ENCODE measurements around the gene DND1. TPM values are rescaled to one million over a fixed set of nuclear protein-coding genes. Genes with fewer than 3 reads are reported as not detected.
"Not testable (repeated sequence)": the region's sequence is repeated elsewhere in the genome, so short reads cannot be mapped to it uniquely, and the experiment has no call there.

Gene DND1
- polyA plus RNA-seq, 1 donor (not counting 4 experiments of a cell fraction or from before 2014, with no cell fraction given), result 0.22 TPM

GRCh38 chr5:140664359-140665119 lies 8.8 kb downstream of the DND1 start, which contains the start of gene WDR55:
Gene WDR55 (plus strand): TSS chr5:140664904. CDS start chr5:140664913, 9 bp downstream.
- peak within 1 kb of the TSS; percentile 84 for H3K9ac ChIP-seq (ENCODE audit: control insufficient read depth, extremely low read depth, insufficient read depth, low read length)
- peaks cover 25 to 36% of the 10 kb centered on the region in 2 experiments for H3K36me3 ChIP-seq (ENCODE audit: control insufficient read depth in 2 of 2, extremely low read depth in 1 of 2, insufficient read depth in 2 of 2, low read length in 2 of 2)
- peak within 1 kb of the TSS; percentile 100 for H2AFZ ChIP-seq (ENCODE audit: control insufficient read depth, low read length)
- H3K4me3 ChIP-seq (ENCODE audit: control insufficient read depth in 2 of 3, extremely low read depth in 1 of 3, insufficient read depth in 2 of 3, low read depth in 1 of 3, low read length in 3 of 3), result peak within 1 kb of the TSS; percentile 84 to 99 (median 88)
- no peaks in the 10 kb centered on the region for H3K27me3 ChIP-seq (ENCODE audit: control insufficient read depth, extremely low read depth, insufficient read depth, low read length)
- TF ChIP-seq EZH2 (IDR thresholded peaks at IDR 0.05; ENCODE audit: low read length), result no peak
- TF ChIP-seq, protein P1, sequence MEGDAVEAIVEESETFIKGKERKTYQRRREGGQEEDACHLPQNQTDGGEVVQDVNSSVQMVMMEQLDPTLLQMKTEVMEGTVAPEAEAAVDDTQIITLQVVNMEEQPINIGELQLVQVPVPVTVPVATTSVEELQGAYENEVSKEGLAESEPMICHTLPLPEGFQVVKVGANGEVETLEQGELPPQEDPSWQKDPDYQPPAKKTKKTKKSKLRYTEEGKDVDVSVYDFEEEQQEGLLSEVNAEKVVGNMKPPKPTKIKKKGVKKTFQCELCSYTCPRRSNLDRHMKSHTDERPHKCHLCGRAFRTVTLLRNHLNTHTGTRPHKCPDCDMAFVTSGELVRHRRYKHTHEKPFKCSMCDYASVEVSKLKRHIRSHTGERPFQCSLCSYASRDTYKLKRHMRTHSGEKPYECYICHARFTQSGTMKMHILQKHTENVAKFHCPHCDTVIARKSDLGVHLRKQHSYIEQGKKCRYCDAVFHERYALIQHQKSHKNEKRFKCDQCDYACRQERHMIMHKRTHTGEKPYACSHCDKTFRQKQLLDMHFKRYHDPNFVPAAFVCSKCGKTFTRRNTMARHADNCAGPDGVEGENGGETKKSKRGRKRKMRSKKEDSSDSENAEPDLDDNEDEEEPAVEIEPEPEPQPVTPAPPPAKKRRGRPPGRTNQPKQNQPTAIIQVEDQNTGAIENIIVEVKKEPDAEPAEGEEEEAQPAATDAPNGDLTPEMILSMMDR (optimal IDR thresholded peaks at IDR 0.05 in 1 of 3, IDR thresholded peaks at IDR 0.05 in 1 of 3, conservative IDR thresholded peaks at IDR 0.05 in 1 of 3; ENCODE audit: extremely low read depth in 1 of 3, insufficient read depth in 2 of 3, low read length in 3 of 3), result no peak
- peaks cover 35% of the 10 kb centered on the region for H3K79me2 ChIP-seq (ENCODE audit: control insufficient read depth, insufficient read depth, low read length)
- H3K9me3 ChIP-seq (ENCODE audit: control insufficient read depth, low read depth, low read length), result no peaks in the 10 kb centered on the region
- H3K4me1 ChIP-seq (ENCODE audit: control insufficient read depth, extremely low read depth, insufficient read depth, low read length), result peaks cover 3% of the 10 kb centered on the region
- H3K4me2 ChIP-seq (ENCODE audit: control insufficient read depth, extremely low read depth, insufficient read depth, low read depth, low read length), result peak within 1 kb of the TSS; percentile 98
- DNase-seq (ENCODE audit: low read depth, low spot score) (peak; percentile 60), FAIRE-seq (peak; percentile 63)
- no peaks in the 10 kb centered on the region for H4K20me1 ChIP-seq (ENCODE audit: control insufficient read depth, extremely low read depth, insufficient read depth, low read length)
- H3K9me1 ChIP-seq (ENCODE audit: control insufficient read depth, extremely low read depth, insufficient read depth, low read length), result no peaks in the 10 kb centered on the region
- peak within 1 kb of the TSS; percentile 82 for H3K27ac ChIP-seq (ENCODE audit: control insufficient read depth, insufficient read depth, low read length)
- dilution Hi-C loops (cut with MboI; ENCODE audit: extremely low pct_ligation_motif_present, low sequenced_read_pairs), result no loop called here

DNA sequence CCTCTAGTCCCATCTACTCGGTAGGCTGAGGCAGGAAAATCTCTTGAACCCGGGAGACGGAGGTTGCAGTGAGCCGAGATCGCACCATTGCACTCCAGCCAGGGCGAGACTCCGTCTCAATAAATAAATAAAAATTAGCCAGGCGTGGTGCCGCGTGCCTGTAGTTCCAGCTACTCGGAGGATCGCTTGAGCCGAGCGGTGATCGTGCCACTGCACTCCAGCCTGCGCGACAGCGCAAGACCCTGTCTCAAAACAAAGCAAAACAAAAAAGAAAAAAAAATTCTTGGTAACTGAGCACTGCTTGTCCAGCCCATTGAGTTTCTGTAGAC lies 9.4 kb downstream of the DND1 start:
- FAIRE-seq, result no peak
- no peaks in the 10 kb centered on the region for H3K9me3 ChIP-seq (ENCODE audit: control insufficient read depth, low read depth, low read length)
- peaks cover 27 to 36% of the 10 kb centered on the region in 2 experiments for H3K36me3 ChIP-seq (ENCODE audit: control insufficient read depth in 2 of 2, extremely low read depth in 1 of 2, insufficient read depth in 2 of 2, low read length in 2 of 2)
- peaks cover 3% of the 10 kb centered on the region for H3K4me1 ChIP-seq (ENCODE audit: control insufficient read depth, extremely low read depth, insufficient read depth, low read length)
- peak overlapping the region; percentile 84 for H3K9ac ChIP-seq (ENCODE audit: control insufficient read depth, extremely low read depth, insufficient read depth, low read length)
- no peaks in the 10 kb centered on the region for H4K20me1 ChIP-seq (ENCODE audit: control insufficient read depth, extremely low read depth, insufficient read depth, low read length)
- dilution Hi-C loops (cut with MboI; ENCODE audit: extremely low pct_ligation_motif_present, low sequenced_read_pairs), result no loop called here
- H3K27ac ChIP-seq (ENCODE audit: control insufficient read depth, insufficient read depth, low read length), result peak overlapping the region; percentile 82
- TF ChIP-seq, protein P1 (optimal IDR thresholded peaks at IDR 0.05 in 1 of 3, IDR thresholded peaks at IDR 0.05 in 1 of 3, conservative IDR thresholded peaks at IDR 0.05 in 1 of 3; ENCODE audit: extremely low read depth in 1 of 3, insufficient read depth in 2 of 3, low read length in 3 of 3), result no peak
- no peak for TF ChIP-seq EZH2 (IDR thresholded peaks at IDR 0.05; ENCODE audit: low read length)
- no peaks in the 10 kb centered on the region for H3K27me3 ChIP-seq (ENCODE audit: control insufficient read depth, extremely low read depth, insufficient read depth, low read length)
- H2AFZ ChIP-seq (ENCODE audit: control insufficient read depth, low read length), result peak overlapping the region; percentile 100
- no peaks in the 10 kb centered on the region for H3K9me1 ChIP-seq (ENCODE audit: control insufficient read depth, extremely low read depth, insufficient read depth, low read length)
- no peak for DNase-seq (ENCODE audit: low read depth, low spot score)
- H3K79me2 ChIP-seq (ENCODE audit: control insufficient read depth, insufficient read depth, low read length), result peaks cover 35% of the 10 kb centered on the region
- peak overlapping the region; percentile 84 to 99 (median 88) for H3K4me3 ChIP-seq (ENCODE audit: control insufficient read depth in 2 of 3, extremely low read depth in 1 of 3, insufficient read depth in 2 of 3, low read depth in 1 of 3, low read length in 3 of 3)
- H3K4me2 ChIP-seq (ENCODE audit: control insufficient read depth, extremely low read depth, insufficient read depth, low read depth, low read length), result peak overlapping the region; percentile 98

- H3K4me3 ChIP-seq (ENCODE audit: control insufficient read depth in 2 of 3, extremely low read depth in 1 of 3, insufficient read depth in 2 of 3, low read depth in 1 of 3, low read length in 3 of 3); dilution Hi-C loops (cut with MboI; ENCODE audit: extremely low pct_ligation_motif_present, low sequenced_read_pairs); H3K9me1 ChIP-seq (ENCODE audit: control insufficient read depth, extremely low read depth, insufficient read depth, low read length); H3K4me2 ChIP-seq (ENCODE audit: control insufficient read depth, extremely low read depth, insufficient read depth, low read depth, low read length); H3K4me1 ChIP-seq (ENCODE audit: control insufficient read depth, extremely low read depth, insufficient read depth, low read length); FAIRE-seq; H3K79me2 ChIP-seq (ENCODE audit: control insufficient read depth, insufficient read depth, low read length); H3K27ac ChIP-seq (ENCODE audit: control insufficient read depth, insufficient read depth, low read length); H3K9me3 ChIP-seq (ENCODE audit: control insufficient read depth, low read depth, low read length); H4K20me1 ChIP-seq (ENCODE audit: control insufficient read depth, extremely low read depth, insufficient read depth, low read length); DNase-seq (ENCODE audit: low read depth, low spot score); H3K9ac ChIP-seq (ENCODE audit: control insufficient read depth, extremely low read depth, insufficient read depth, low read length); H3K27me3 ChIP-seq (ENCODE audit: control insufficient read depth, extremely low read depth, insufficient read depth, low read length); H2AFZ ChIP-seq (ENCODE audit: control insufficient read depth, low read length): not testable (repeated sequence)
- H3K36me3 ChIP-seq (ENCODE audit: control insufficient read depth in 2 of 2, extremely low read depth in 1 of 2, insufficient read depth in 2 of 2, low read length in 2 of 2), result peaks cover 24 to 29% of the 10 kb centered on the region in 2 experiments
Measured at GRCh38 chr5:140660371-140660770, 13.0 kb downstream of the DND1 start.
